OCI-LY1 (cell line): Measurements from ENCODE around the gene PRR4.

Experiments
- H2AFZ ChIP-seq: fragments of 200-600 bp; sonication (generic), shearing (Covaris generic); 2 replicates; pipeline ENCODE4 v1.6.0; 2014; ENCODE audit warnings: antibody characterized with exemption, mild to moderate bottlenecking, low read length
- H3F3A ChIP-seq: fragments of 200-600 bp; sonication (generic), shearing (Covaris generic); 2 replicates; pipeline ENCODE4 v1.6.0; 2014; ENCODE audit warnings: mild to moderate bottlenecking, antibody characterized with exemption, low read length, moderate library complexity; ENCODE audit not compliant: insufficient read depth
- H3K27ac ChIP-seq: fragments of 200-600 bp; sonication (generic); 2 replicates; pipeline ENCODE4 v1.5.1; 2014; ENCODE audit warnings: low read length, mixed run types, mild to moderate bottlenecking, low read depth; ENCODE audit not compliant: poor library complexity, severe bottlenecking
- H3K27me3 ChIP-seq: fragments of 200-600 bp; sonication (generic); 2 replicates; pipeline ENCODE4 v1.6.0; 2014; ENCODE audit warnings: antibody characterized with exemption, mild to moderate bottlenecking, low read length, moderate library complexity; ENCODE audit not compliant: insufficient read depth
- H3K36me3 ChIP-seq: fragments of 200-600 bp; sonication (generic); 2 replicates; pipeline ENCODE4 v1.6.1; 2014; ENCODE audit warnings: mild to moderate bottlenecking, antibody characterized with exemption, low read length, moderate library complexity, mixed read lengths; ENCODE audit not compliant: insufficient read depth
- H3K4me1 ChIP-seq: fragments of 200-600 bp; sonication (generic); 2 replicates; pipeline ENCODE4 v1.5.1; 2014; ENCODE audit warnings: mild to moderate bottlenecking, low read length, moderate library complexity; ENCODE audit not compliant: insufficient read depth, severe bottlenecking
- H3K4me2 ChIP-seq: fragments of 200-600 bp; sonication (generic), shearing (Covaris generic); 2 replicates; pipeline ENCODE4 v1.6.1; 2014; ENCODE audit warnings: low read length
- H3K4me3 ChIP-seq: fragments of 200-600 bp; sonication (generic); 2 replicates; pipeline ENCODE4 v1.5.1; 2014; ENCODE audit warnings: low read length, low read depth, mild to moderate bottlenecking, mixed read lengths; ENCODE audit not compliant: poor library complexity, severe bottlenecking
- H3K79me2 ChIP-seq: fragments of 200-600 bp; shearing (Covaris generic); 2 replicates; pipeline ENCODE4 v1.6.1; 2016; ENCODE audit warnings: mixed run types, low read length, mixed read lengths; ENCODE audit not compliant: insufficient read depth
- H3K9ac ChIP-seq: fragments of 200-600 bp; sonication (generic), shearing (Covaris generic); 2 replicates; pipeline ENCODE4 v1.6.1; 2014; ENCODE audit warnings: mild to moderate bottlenecking, low read length, mixed read lengths
- H3K9me2 ChIP-seq: fragments of 200-600 bp; sonication (generic), shearing (Covaris generic); 2 replicates; pipeline ENCODE4 v1.6.1; 2014; ENCODE audit warnings: low read depth, mild to moderate bottlenecking, low read length, mixed read lengths
- H3K9me3 ChIP-seq: fragments of 200-600 bp; shearing (Covaris generic); 2 replicates; pipeline ENCODE4 v1.6.1; 2014; ENCODE audit warnings: low read length, mixed read lengths
- H4K20me1 ChIP-seq: fragments of 200-600 bp; sonication (generic), shearing (Covaris generic); 2 replicates; pipeline ENCODE4 v1.6.0; 2016; ENCODE audit warnings: mild to moderate bottlenecking, low read length; ENCODE audit not compliant: insufficient read depth
- EZH2 ChIP-seq: fragments of 200-600 bp; sonication (generic), shearing (Covaris generic); IDR thresholded peaks from 2 replicates; pipeline ENCODE4 v1.8.0; 2017; ENCODE audit warnings: borderline replicate concordance, mixed run types, mild to moderate bottlenecking, antibody characterized with exemption, low read length, moderate library complexity, mixed read lengths
- TF ChIP-seq, protein P1 (sequence below): fragments of 200-600 bp; sonication (generic), shearing (Covaris generic); IDR thresholded peaks from 2 replicates; pipeline ENCODE4 v1.5.1; 2017; ENCODE audit warnings: mild to moderate bottlenecking, antibody characterized with exemption, low read length, moderate library complexity, mixed read lengths

PRR4 gene

DNA sequence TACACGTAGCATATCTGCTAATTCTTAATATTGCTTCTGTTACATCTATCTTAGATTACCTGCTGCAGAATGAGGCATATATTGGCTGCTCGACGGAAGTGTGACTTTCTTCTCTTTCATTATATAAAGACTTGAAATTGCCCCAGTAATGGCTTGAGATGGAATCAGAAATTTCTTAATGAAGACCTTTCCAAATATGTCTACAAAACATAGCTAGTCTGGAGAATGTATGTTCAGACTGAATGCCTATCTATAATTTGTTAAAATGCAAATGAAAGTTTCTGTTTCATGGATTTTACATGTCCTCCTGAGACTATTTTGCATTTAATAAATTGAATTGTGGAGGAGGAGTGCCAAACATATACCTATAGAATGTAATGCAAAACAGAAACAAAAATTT lies 23.0 kb downstream of the PRR4 start, which contains the start of gene TAS2R10:
TAS2R10 (minus strand) TSS at position 101 of the 400 bp plus-strand sequence; CDS start at position 12, 89 bp downstream.
- H3K9me3 ChIP-seq, result no peaks in the 10 kb centered on the region
- no peak within 1 kb of the TSS for H3K9ac ChIP-seq
- TF ChIP-seq EZH2, result no peak
- TF ChIP-seq, protein P1, sequence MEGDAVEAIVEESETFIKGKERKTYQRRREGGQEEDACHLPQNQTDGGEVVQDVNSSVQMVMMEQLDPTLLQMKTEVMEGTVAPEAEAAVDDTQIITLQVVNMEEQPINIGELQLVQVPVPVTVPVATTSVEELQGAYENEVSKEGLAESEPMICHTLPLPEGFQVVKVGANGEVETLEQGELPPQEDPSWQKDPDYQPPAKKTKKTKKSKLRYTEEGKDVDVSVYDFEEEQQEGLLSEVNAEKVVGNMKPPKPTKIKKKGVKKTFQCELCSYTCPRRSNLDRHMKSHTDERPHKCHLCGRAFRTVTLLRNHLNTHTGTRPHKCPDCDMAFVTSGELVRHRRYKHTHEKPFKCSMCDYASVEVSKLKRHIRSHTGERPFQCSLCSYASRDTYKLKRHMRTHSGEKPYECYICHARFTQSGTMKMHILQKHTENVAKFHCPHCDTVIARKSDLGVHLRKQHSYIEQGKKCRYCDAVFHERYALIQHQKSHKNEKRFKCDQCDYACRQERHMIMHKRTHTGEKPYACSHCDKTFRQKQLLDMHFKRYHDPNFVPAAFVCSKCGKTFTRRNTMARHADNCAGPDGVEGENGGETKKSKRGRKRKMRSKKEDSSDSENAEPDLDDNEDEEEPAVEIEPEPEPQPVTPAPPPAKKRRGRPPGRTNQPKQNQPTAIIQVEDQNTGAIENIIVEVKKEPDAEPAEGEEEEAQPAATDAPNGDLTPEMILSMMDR, result no peak
- no peak within 1 kb of the TSS for H3K4me3 ChIP-seq
- H2AFZ ChIP-seq, result no peak within 1 kb of the TSS
- H3K4me2 ChIP-seq, result no peak within 1 kb of the TSS
- H3K27ac ChIP-seq, result no peak within 1 kb of the TSS
- no peaks in the 10 kb centered on the region for H3K27me3 ChIP-seq
- H3K9me2 ChIP-seq, result no peaks in the 10 kb centered on the region; the same call in 1 of the 2 replicates
- H3K79me2 ChIP-seq, result no peaks in the 10 kb centered on the region
- no peaks in the 10 kb centered on the region for H4K20me1 ChIP-seq
- H3K36me3 ChIP-seq, result no peaks in the 10 kb centered on the region
- no peaks in the 10 kb centered on the region for H3F3A ChIP-seq
- no peaks in the 10 kb centered on the region for H3K4me1 ChIP-seq

DNA sequence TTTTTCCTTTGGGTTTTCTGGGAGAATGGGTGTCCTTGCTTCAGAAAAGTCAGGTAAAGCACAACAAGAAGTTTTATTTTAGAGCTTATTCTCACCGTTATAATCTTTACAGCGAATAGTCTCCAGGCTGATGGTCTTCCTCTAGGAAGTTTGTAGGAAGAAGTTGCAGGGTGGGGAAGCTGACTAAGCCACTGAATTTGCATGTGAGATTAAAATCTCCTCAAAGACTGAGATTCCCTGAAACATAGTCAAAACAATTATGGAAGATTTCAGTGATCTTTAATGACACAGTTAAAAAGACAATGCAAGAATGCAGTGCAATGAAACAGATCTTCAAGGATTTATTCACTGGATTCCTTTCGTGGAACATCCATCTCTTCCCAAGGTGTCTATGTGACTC lies 24.3 kb downstream of the PRR4 start:
- H2AFZ ChIP-seq, result no peak overlapping the region
- H3F3A ChIP-seq, result no peaks in the 10 kb centered on the region
- H3K9me2 ChIP-seq, result no peaks in the 10 kb centered on the region; the same call in 1 of the 2 replicates
- TF ChIP-seq, protein P1, result no peak
- TF ChIP-seq EZH2, result no peak
- no peaks in the 10 kb centered on the region for H3K27me3 ChIP-seq
- no peak overlapping the region for H3K4me2 ChIP-seq
- H3K4me3 ChIP-seq, result no peak overlapping the region
- H3K9me3 ChIP-seq, result no peaks in the 10 kb centered on the region
- H3K27ac ChIP-seq, result no peak overlapping the region
- no peaks in the 10 kb centered on the region for H3K79me2 ChIP-seq
- no peaks in the 10 kb centered on the region for H3K36me3 ChIP-seq
- no peaks in the 10 kb centered on the region for H3K4me1 ChIP-seq
- H4K20me1 ChIP-seq, result no peaks in the 10 kb centered on the region
- no peak overlapping the region for H3K9ac ChIP-seq

DNA sequence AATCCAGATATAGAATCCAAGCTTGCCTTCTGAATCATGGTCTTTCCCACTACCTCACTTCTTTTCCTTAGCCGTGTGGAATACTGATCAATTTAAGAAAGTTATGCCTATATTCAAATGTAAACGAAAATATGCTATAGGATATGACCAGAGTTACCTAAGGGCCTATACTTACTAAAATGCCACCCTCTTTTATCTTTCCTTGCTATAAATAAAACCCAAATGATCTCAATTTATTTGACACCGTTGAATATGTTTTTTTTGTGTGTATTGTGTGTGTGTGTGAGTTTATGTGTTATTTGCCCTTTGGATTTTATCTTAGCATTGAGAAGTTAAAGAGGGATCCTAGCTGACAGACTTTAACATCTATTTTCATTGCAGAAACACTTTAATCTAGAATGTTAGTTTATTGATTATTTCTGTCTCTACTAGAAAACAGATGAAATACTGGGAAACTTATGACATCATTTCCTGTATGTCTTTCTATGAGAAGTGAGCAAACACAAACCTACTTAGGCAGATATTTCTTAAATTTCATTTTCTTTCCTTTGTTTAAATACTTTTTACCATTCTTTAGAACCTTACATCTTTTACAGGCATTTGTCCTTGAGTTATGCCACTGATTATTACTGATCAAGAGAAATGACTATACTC lies 37.3 kb downstream of the PRR4 start:
- Histone ChIP-seq H3K27me3 (no peaks in the 10 kb centered on the region), H3K4me1 (no peaks in the 10 kb centered on the region), H2AFZ (no peak overlapping the region), H3K9ac (no peak overlapping the region), H3K9me2 (no peaks in the 10 kb centered on the region), H3F3A (no peaks in the 10 kb centered on the region), H3K79me2 (no peaks in the 10 kb centered on the region), H3K9me3 (no peaks in the 10 kb centered on the region), H3K4me2 (no peak overlapping the region), H4K20me1 (no peaks in the 10 kb centered on the region), H3K4me3 (no peak overlapping the region), H3K27ac (no peak overlapping the region), H3K36me3 (no peaks in the 10 kb centered on the region)
- TF ChIP-seq, protein P1, result no peak
- TF ChIP-seq EZH2, result no peak
